Esophagus squamous epithelium (tissue), 4 donors: ENCODE results near the gene CEP112.

Experiments
- CTCF ChIP-seq, 6 experiments: fragments of 450-650 bp in 4 of 6; fragments of 200-600 bp in 2 of 6; sonication (generic) in 2 of 6; IDR thresholded peaks; one replicate each; pipeline ENCODE4 v1.5.1; 2016 to 2019; ENCODE audit warnings: antibody characterized with exemption in 6 of 6, mild to moderate bottlenecking in 4 of 6, moderate library complexity in 4 of 6
- POLR2A ChIP-seq, 4 donors: fragments of 450-650 bp; IDR thresholded peaks; one replicate each; pipeline ENCODE4 v1.6.1; 2017; ENCODE audit warnings: antibody characterized with exemption in 4 of 4, mild to moderate bottlenecking in 4 of 4, moderate library complexity in 3 of 4

GRCh38 chr17:66229783-66230538 lies 38.0 kb upstream of the CEP112 start:
- TF ChIP-seq CTCF (IDR thresholded peaks at IDR 0.05), result no peak
- TF ChIP-seq POLR2A (IDR thresholded peaks at IDR 0.05), result no peak
